Measurements from ENCODE around the gene ZBTB20. TPM values are rescaled to one million over a fixed set of nuclear protein-coding genes. Genes with fewer than 3 reads are reported as not detected.

ZBTB20 gene
- total and polyA plus RNA-seq, 9 donors: 4.3 to 160 (median 107) TPM

- no peaks in the 10 kb centered on the region for H3K9me3 ChIP-seq
- no peaks in the 10 kb centered on the region for H3K36me3 ChIP-seq
- no peaks in the 10 kb centered on the region for H3K27me3 ChIP-seq
- 89 to 97% (median 93%) methylated on average over 1 of the region's 1 CpG for WGBS, 3 donors
- H3K4me3 ChIP-seq: no peak overlapping the region
- H3K4me1 ChIP-seq (ENCODE audit: insufficient read depth): no peaks in the 10 kb centered on the region
- no peak for DNase-seq
- intact Hi-C loops (cut with DNase I): no loop called here
- TF ChIP-seq EP300 (IDR thresholded peaks at IDR 0.05) (no peak), POLR2A (IDR thresholded peaks at IDR 0.05) (no peak)
- TF ChIP-seq, protein P1, sequence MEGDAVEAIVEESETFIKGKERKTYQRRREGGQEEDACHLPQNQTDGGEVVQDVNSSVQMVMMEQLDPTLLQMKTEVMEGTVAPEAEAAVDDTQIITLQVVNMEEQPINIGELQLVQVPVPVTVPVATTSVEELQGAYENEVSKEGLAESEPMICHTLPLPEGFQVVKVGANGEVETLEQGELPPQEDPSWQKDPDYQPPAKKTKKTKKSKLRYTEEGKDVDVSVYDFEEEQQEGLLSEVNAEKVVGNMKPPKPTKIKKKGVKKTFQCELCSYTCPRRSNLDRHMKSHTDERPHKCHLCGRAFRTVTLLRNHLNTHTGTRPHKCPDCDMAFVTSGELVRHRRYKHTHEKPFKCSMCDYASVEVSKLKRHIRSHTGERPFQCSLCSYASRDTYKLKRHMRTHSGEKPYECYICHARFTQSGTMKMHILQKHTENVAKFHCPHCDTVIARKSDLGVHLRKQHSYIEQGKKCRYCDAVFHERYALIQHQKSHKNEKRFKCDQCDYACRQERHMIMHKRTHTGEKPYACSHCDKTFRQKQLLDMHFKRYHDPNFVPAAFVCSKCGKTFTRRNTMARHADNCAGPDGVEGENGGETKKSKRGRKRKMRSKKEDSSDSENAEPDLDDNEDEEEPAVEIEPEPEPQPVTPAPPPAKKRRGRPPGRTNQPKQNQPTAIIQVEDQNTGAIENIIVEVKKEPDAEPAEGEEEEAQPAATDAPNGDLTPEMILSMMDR (IDR thresholded peaks at IDR 0.05): no peak
- no peak overlapping the region for H3K27ac ChIP-seq
Measured at GRCh38 chr3:114545193-114545592, 601.9 kb downstream of the ZBTB20 start.

- TF ChIP-seq, protein P1 (IDR thresholded peaks at IDR 0.05): no peak
- no peak for TF ChIP-seq EP300 (IDR thresholded peaks at IDR 0.05)
- no peak for TF ChIP-seq POLR2A (IDR thresholded peaks at IDR 0.05)
Measured at GRCh38 chr3:114542359-114542758, 604.7 kb downstream of the ZBTB20 start.

GRCh38 chr3:114539525-114539924, 607.6 kb downstream of the ZBTB20 start:
- H3K4me3 ChIP-seq: no peak overlapping the region
- no peak overlapping the region for H3K27ac ChIP-seq
- no peaks in the 10 kb centered on the region for H3K9me3 ChIP-seq
- H3K27me3 ChIP-seq: no peaks in the 10 kb centered on the region
- TF ChIP-seq, protein P1 (IDR thresholded peaks at IDR 0.05): no peak
- TF ChIP-seq POLR2A (IDR thresholded peaks at IDR 0.05): no peak
- TF ChIP-seq EP300 (IDR thresholded peaks at IDR 0.05): no peak
- H3K36me3 ChIP-seq: no peaks in the 10 kb centered on the region
- intact Hi-C loops (cut with DNase I): no loop called here
- no peaks in the 10 kb centered on the region for H3K4me1 ChIP-seq (ENCODE audit: insufficient read depth)
- no peak for DNase-seq
- WGBS, 3 donors: 87 to 92% (median 91%) methylated on average over 5 of the region's 5 CpGs

More at GRCh38 chr3:114542359-114542758, 604.7 kb downstream of the ZBTB20 start:
- H3K4me1 ChIP-seq (ENCODE audit: insufficient read depth): no peaks in the 10 kb centered on the region
- H3K27ac ChIP-seq: no peak overlapping the region
- H3K36me3 ChIP-seq: no peaks in the 10 kb centered on the region
- WGBS, 3 donors: 63 to 72% (median 69%) methylated on average over 1 of the region's 1 CpG
- no peak overlapping the region for H3K4me3 ChIP-seq
- H3K9me3 ChIP-seq: no peaks in the 10 kb centered on the region
- H3K27me3 ChIP-seq: no peaks in the 10 kb centered on the region
- DNase-seq: no peak
- intact Hi-C loops (cut with DNase I): no loop called here

DNA sequence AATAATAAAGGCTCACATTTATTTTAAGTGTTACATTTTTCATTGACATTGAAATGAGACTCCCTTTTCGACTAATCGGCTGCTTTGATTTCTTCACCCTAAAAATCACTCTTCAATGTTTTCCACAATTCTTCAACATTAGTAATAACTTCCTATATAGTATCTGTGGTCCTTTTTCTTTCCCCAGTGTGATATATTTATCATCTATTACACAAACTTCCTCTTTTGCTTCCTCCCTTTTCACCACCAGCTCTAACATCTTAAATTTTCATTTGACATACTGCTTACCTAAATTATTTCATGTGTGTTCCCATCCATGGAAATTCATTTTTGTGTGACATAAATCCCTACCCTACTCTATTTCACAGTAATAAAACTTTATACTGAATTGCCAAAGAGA, 608.9 kb downstream of the ZBTB20 start:
- WGBS, 3 donors: 89 to 95% (median 92%) methylated on average over 2 of the region's 2 CpGs
- no peak overlapping the region for H3K27ac ChIP-seq
- DNase-seq: no peak
- no peaks in the 10 kb centered on the region for H3K9me3 ChIP-seq
- no peak overlapping the region for H3K4me3 ChIP-seq
- no peaks in the 10 kb centered on the region for H3K27me3 ChIP-seq
- H3K36me3 ChIP-seq: no peaks in the 10 kb centered on the region
- no peak for TF ChIP-seq EP300 (IDR thresholded peaks at IDR 0.05)
- TF ChIP-seq POLR2A (IDR thresholded peaks at IDR 0.05): no peak
- TF ChIP-seq, protein P1 (IDR thresholded peaks at IDR 0.05): no peak
- no peaks in the 10 kb centered on the region for H3K4me1 ChIP-seq (ENCODE audit: insufficient read depth)
- intact Hi-C loops (cut with DNase I): no loop called here
